C1 segment of cervical spinal cord (tissue), 14 donors: ENCODE results near the gene PROSER2.

Source experiments
- DNase-seq, 14 donors: peaks; one replicate each; lab custom pipeline; 2025; lab: John Stamatoyannopoulos, UW

PROSER2 gene

GRCh38 chr10:11804336-11804735 is 18.8 kb upstream of the PROSER2 start:
- no peak for DNase-seq

DNA sequence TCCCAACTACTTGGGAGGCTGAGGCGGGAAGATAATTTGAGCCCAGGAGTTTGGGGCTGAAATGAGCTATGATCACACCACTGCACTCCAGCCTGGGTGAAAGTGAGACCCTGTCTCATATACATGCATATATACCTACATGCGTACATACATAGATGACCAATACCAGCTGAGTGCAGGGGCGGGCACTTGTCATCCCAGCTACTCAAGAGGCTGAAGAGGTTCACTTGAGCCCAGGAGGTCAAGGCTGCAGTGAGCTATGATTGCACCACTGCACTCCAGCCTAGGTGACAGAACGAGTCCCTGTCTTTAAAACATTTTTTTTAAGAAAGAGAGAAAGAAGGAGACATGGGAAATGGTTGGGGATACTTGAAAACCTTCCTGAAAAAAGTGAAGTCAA is 17.4 kb upstream of the PROSER2 start:
- no peak for DNase-seq

GRCh38 chr10:11806706-11807105 is 16.4 kb upstream of the PROSER2 start:
- peak in 1 of 14 donors; percentile 15 for DNase-seq

GRCh38 chr10:11808808-11809207 is 14.3 kb upstream of the PROSER2 start:
- DNase-seq, result no peak

GRCh38 chr10:11810313-11810766 is 12.8 kb upstream of the PROSER2 start:
- no peak for DNase-seq

- DNase-seq, result no peak
Measured at GRCh38 chr10:11810973-11811372, 12.2 kb upstream of the PROSER2 start.

GRCh38 chr10:11813177-11813576 is 10.0 kb upstream of the PROSER2 start:
- DNase-seq, result no peak

- DNase-seq, result no peak
Measured at GRCh38 chr10:11813855-11814567, 9.1 kb upstream of the PROSER2 start.

- no peak for DNase-seq
Measured at GRCh38 chr10:11819027-11819426, 4.1 kb upstream of the PROSER2 start.

GRCh38 chr10:11822026-11822756 is 965 bp upstream of the PROSER2 start:
- no peak for DNase-seq

DNA sequence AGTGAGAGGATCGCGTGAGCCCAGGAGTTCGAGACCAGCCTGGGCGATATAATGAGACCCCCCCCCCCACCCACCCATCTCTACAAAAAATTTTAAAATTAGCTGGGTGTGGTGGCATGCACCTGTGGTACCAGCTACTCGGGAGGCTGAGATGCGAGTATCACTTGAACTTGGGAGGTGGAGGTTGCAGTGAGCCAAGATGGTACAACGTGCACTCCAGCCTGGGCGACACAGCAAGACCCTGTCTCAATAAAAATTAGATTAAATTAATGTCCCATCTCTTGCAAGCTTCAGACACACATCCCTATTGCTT is 391 bp upstream of the PROSER2 start:
- no peak for DNase-seq

GRCh38 chr10:11823989-11824346 is 812 bp downstream of the PROSER2 start:
- DNase-seq, result no peak

DNA sequence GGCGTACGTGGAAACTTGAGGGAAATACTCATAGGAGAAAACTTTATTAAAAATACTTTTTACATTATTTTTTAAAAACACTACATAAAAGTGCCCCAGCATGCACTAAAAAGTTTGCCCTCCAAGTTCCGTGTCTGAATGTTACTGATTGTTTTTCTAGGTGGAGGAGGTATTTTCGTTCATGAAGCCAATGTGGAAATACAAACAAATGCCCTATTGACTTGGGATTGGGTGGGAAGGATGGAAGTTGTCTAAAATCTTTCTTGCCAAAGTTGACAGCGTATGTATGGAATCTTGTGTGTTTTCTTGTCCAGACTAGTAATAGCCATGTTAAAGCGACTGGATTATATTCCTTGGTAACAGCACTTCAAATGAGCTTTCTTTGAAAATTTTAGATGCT is 1.2 kb downstream of the PROSER2 start:
- no peak for DNase-seq

DNA sequence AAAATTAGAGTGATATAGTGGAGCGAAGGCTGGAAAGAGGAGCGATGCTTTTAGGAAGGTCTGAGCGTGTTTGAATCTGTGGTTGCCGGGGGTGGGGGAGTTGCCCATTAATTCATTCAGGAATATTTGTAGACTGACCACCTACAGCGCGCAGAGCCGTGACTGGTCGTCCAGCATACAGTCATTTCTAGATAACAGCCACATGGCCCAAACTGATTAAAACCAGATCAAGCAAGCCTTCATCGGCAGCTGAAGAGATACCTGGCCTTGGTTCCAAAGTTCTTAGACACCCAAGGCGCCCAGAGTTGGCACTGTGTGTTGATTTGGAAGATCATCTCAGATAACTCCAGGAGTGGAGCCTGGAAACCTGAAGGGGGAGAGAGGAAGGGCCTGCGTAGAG is 1.7 kb downstream of the PROSER2 start:
- DNase-seq, result no peak

GRCh38 chr10:11825796-11826414 is 2.7 kb downstream of the PROSER2 start:
- no peak for DNase-seq

GRCh38 chr10:11827006-11827405 is 3.9 kb downstream of the PROSER2 start:
- DNase-seq, result no peak

DNA sequence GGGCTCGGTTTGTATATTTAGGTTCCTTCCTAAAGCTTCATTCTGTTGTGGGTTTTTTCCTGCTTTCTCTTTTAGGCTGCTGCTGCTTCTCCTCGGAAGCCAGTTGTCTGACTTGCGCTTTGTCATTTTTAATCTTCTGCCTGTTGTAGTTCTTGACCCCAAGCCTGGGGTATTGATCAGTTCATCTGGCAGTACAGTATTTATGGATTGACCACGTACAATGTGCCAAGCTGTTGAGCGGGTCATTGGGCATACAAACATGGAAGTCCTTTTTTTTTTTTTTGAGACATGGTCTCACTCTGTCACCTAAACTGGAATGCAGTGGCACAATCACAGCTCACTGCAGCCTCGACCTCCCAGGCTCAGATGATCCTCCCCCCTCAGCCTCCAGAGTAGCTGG is 4.3 kb downstream of the PROSER2 start:
- DNase-seq, result no peak

DNA sequence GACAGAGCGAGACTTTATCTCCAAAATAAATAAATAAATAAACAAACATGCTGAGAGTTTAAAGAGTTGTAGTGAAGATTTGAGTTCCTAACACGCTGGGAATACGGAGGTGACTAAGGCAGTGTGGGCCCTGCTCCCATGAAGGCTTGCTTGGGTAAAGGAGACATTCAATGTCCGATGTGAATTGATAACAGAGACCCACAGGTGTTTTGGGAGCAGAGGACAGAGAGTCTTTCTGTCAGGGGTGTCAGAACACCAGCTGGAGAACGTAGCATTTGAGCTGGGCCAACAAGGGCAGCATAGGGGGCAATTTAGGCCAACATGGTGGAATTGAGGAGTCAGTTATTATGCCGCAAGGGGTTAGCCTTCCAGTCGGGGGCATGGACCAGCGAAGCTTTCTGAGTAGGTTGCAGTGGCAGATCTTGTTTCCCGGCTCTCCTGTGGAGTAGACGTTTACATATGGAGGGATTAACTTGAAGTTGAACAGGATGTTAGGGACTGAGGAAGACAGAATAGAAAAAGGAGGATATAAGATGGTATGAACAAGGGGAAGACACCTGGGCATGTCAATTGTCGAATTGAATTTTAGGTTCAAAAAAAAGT is 5.6 kb downstream of the PROSER2 start:
- DNase-seq, result no peak

- no peak for DNase-seq
Measured at GRCh38 chr10:11830836-11831519, 7.8 kb downstream of the PROSER2 start.

DNA sequence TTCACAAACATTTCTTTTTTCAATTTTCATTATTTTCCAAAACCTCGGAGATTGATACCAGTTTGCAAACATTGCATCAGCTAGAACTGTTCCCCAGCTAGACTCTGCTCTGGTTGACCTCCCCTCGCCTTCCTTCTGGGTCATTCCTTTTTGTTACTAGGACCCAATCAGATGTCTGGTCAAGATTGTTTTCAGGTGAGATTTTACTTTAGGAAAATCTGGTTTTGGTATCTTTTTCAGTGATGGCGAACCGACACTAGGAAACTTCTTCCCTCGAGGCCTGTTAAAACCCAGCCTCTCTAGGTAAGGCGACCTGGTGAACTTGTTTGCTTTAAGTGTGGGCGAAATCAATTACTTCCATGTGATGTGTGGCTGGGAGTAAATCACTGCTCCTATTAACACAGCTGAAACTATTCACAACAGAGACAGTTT is 8.4 kb downstream of the PROSER2 start:
- no peak for DNase-seq

GRCh38 chr10:11832042-11832441 is 8.9 kb downstream of the PROSER2 start:
- no peak for DNase-seq

GRCh38 chr10:11835061-11835460 is 11.9 kb downstream of the PROSER2 start:
- DNase-seq, result no peak
